MCF 10A (cell line): Measurements from ENCODE around the gene REEP6. TPM values are rescaled to one million over a fixed set of nuclear protein-coding genes. Genes with fewer than 3 reads are reported as not detected.

ENCODE experiments used
- BruUV-seq: library from RNA; stranded (reverse); fragments of 400-500 nt; replicated peaks from 2 replicates; lab custom pipeline; 2021; lab: Mats Ljungman, UMichigan
- CTCF ChIA-PET: fragments of 300-600 bp; sonication (Branson Sonifier 250); formaldehyde crosslinking; extraction: SDS; loops from one replicate; lab custom pipeline; 2021; ENCODE audit warnings: antibody characterized with exemption, inconsistent platforms; lab: Yijun Ruan, JAX
- POLR2A ChIA-PET: fragments of 300-600, 350-650 bp; sonication (Branson Sonifier 250); formaldehyde crosslinking; extraction: SDS; loops from one replicate; lab custom pipeline; 2020; ENCODE audit warnings: antibody characterized with exemption, inconsistent platforms; lab: Yijun Ruan, JAX
- DNase-seq: peaks from one replicate; pipeline ENCODE4 v3.0.0-alpha.2; 2018; ENCODE audit not compliant: unreplicated experiment
- H3K27ac Mint-ChIP-seq: one replicate; pipeline ENCODE4 v1.8.0; 2022; ENCODE audit warnings: mild to moderate bottlenecking, low read depth, mixed read lengths; ENCODE audit not compliant: unreplicated experiment
- H3K27me3 Mint-ChIP-seq: one replicate; pipeline ENCODE4 v1.8.0; 2022; ENCODE audit warnings: mixed read lengths; ENCODE audit not compliant: insufficient read depth, unreplicated experiment
- H3K36me3 Mint-ChIP-seq: one replicate; pipeline ENCODE4 v1.8.0; 2022; ENCODE audit warnings: mild to moderate bottlenecking, moderate library complexity, mixed read lengths; ENCODE audit not compliant: insufficient read depth, unreplicated experiment
- H3K4me1 Mint-ChIP-seq: one replicate; pipeline ENCODE4 v1.8.0; 2022; ENCODE audit warnings: mixed read lengths; ENCODE audit not compliant: insufficient read depth, unreplicated experiment
- H3K4me3 Mint-ChIP-seq: one replicate; pipeline ENCODE4 v1.8.0; 2022; ENCODE audit warnings: mild to moderate bottlenecking, moderate library complexity, mixed read lengths; ENCODE audit not compliant: unreplicated experiment
- H3K9me3 Mint-ChIP-seq: one replicate; pipeline ENCODE4 v1.8.0; 2022; ENCODE audit warnings: mixed read lengths; ENCODE audit not compliant: unreplicated experiment
- CTCF ChIP-seq: fragments of 200-600 bp; IDR thresholded peaks from one replicate; pipeline ENCODE4 v1.8.0; 2022; ENCODE audit warnings: antibody characterized with exemption, mild to moderate bottlenecking; ENCODE audit not compliant: unreplicated experiment
- intact Hi-C: fragments of 100-400 bp; cut with micrococcal nuclease; formaldehyde crosslinking; loops from 2 replicates; pipeline ENCODE4 v1.14.1; 2022
- total RNA-seq: library from RNA; stranded (reverse); gene quantifications from 2 replicates; pipeline ENCODE4 v1.2.3, GENCODE V29; 2022

The REEP6 gene
- total RNA-seq, 1 experiment from 2014 or later, result 3.8 TPM

DNA sequence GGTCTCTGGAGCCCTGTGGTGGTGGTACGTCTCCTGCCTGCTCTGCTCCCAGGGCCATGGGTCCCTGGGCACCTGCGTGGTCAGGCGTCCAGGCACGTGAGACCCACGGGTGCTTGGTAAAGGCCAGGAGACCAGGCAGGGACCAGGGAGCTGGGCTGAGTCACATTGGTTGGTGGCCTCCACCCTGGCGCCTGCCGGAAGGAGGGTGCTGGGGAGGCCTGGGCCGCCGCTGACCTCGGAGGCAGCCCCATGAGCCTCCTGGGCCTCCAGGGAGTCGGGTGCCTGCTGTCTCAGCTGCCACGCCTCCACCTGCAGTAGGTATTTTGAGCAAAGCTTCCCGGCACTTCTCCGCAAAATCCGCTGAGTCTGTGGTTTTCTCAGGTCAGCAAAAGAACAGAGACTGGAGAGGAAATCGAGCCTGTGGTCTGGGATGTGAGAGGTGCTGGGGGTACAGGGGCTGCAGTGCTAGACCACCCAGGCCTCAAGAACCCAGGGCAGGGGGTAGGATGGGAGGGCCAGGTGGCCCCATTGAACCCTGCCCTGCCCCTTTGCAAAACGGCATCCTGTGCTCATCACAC lies 29.3 kb downstream of the REEP6 start:
- peaks cover 14% of the 10 kb centered on the region for H3K27me3 Mint-ChIP-seq

GRCh38 chr19:1521636-1522035 lies 30.7 kb downstream of the REEP6 start:
- Mint-ChIP-seq H3K27me3 (peaks cover 28% of the 10 kb centered on the region), H3K4me3 (no peak overlapping the region), H3K4me1 (no peaks in the 10 kb centered on the region), H3K9me3 (no peaks in the 10 kb centered on the region), H3K27ac (no peak overlapping the region), H3K36me3 (no peaks in the 10 kb centered on the region)
- intact Hi-C loops, result no loop called here
- no TSS peak for BruUV-seq
- POLR2A ChIA-PET, result interaction anchor here (0.6 kb wide), 1 partner anchor 355 kb away, joined by 3 read pairs; no protein-coding TSS in a partner anchor
- no peak for TF ChIP-seq CTCF
- CTCF ChIA-PET, result interaction anchor here (0.6 to 0.8 kb wide), 2 partner anchors 22 to 151 kb away, joined by 3 to 4 read pairs; no protein-coding TSS in a partner anchor
- no peak for DNase-seq

More for the DNA sequence above, 29.3 kb downstream of the REEP6 start:
- Mint-ChIP-seq H3K9me3 (no peaks in the 10 kb centered on the region), H3K4me3 (no peak overlapping the region), H3K36me3 (no peaks in the 10 kb centered on the region), H3K27ac (no peak overlapping the region), H3K4me1 (no peaks in the 10 kb centered on the region)
- BruUV-seq, result no TSS peak
- intact Hi-C loops, result no loop called here
- DNase-seq, result no peak
- POLR2A ChIA-PET, result interaction anchor here (0.6 kb wide), 1 partner anchor 79 kb away, joined by 3 read pairs; no protein-coding TSS in a partner anchor
- CTCF ChIA-PET, result interaction anchor here (0.6 kb wide), 2 partner anchors 18 to 281 kb away, joined by 4 to 5 read pairs; no protein-coding TSS in a partner anchor
- no peak for TF ChIP-seq CTCF

DNA sequence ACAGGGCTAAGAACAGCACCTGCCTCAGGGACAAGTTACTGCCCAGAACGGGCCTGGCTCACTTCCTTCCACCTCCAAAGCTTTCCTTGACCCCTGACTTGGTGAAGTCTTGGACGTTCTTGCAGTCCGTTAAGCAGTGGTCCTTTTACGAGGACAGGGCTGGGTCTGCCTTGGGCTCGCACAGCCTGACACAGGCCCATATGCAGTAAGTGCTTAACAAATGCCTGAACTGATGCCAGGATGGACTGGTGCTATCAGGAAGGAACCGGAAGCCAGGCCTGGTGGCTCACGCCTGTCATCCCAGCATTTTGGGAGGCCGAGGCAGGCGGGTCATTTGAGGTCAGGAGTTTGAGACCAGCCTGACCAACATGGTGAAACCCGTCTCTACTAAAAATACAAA lies 31.1 kb downstream of the REEP6 start:
- POLR2A ChIA-PET, result interaction anchor here (0.6 kb wide), 1 partner anchor 354 kb away, joined by 3 read pairs; no protein-coding TSS in a partner anchor

More for the DNA sequence above, 31.1 kb downstream of the REEP6 start:
- no peaks in the 10 kb centered on the region for H3K36me3 Mint-ChIP-seq
- H3K9me3 Mint-ChIP-seq, result no peaks in the 10 kb centered on the region
- H3K4me3 Mint-ChIP-seq, result no peak overlapping the region
- BruUV-seq, result no TSS peak
- TF ChIP-seq CTCF, result no peak
- CTCF ChIA-PET, result interaction anchor here (0.6 kb wide), 1 partner anchor 151 kb away, joined by 3 read pairs; no protein-coding TSS in a partner anchor
- H3K4me1 Mint-ChIP-seq, result no peaks in the 10 kb centered on the region
- intact Hi-C loops, result no loop called here
- no peak overlapping the region for H3K27ac Mint-ChIP-seq
- no peak for DNase-seq
- peaks cover 32% of the 10 kb centered on the region for H3K27me3 Mint-ChIP-seq
